Lower leg skin (tissue), 4 donors: ENCODE data around the gene AQP5. TPM values are rescaled to one million over a fixed set of nuclear protein-coding genes. Genes with fewer than 3 reads are reported as not detected.

ENCODE experiments used
- DNase-seq, 2 donors: peaks; one replicate each; pipeline ENCODE4 v3.0.0-alpha.2; 2019; ENCODE audit warnings: low spot score in 2 of 2
- H3K4me3 ChIP-seq: fragments of 200-600 bp; sonication (generic); 2 replicates; pipeline ENCODE4 v1.5.1; 2017; ENCODE audit warnings: mild to moderate bottlenecking, low read depth; ENCODE audit not compliant: poor library complexity, severe bottlenecking
- CTCF ChIP-seq, 3 donors: fragments of 450-650 bp; IDR thresholded peaks; one replicate each; pipeline ENCODE4 v1.5.1; 2016; ENCODE audit warnings: antibody characterized with exemption in 3 of 3, mild to moderate bottlenecking in 3 of 3, moderate library complexity in 2 of 3
- POLR2A ChIP-seq, 2 donors: fragments of 450-650 bp; IDR thresholded peaks; one replicate each; pipeline ENCODE4 v1.6.1; 2016 to 2017; ENCODE audit warnings: antibody characterized with exemption in 2 of 2, mild to moderate bottlenecking in 1 of 2, moderate library complexity in 1 of 2
- WGBS, 2 donors: methylation state at CpG; one replicate each; pipeline ENCODE4 v1.1.5; 2018; 5-methylcytosine and 5-hydroxymethylcytosine counted together
- intact Hi-C: fragments of 100-400 bp; cut with DNase I; formaldehyde crosslinking; loops from one replicate; pipeline ENCODE4 v1.15.0; 2023; ENCODE audit warnings: low total_unique reads
- total RNA-seq, 4 donors: library from RNA; depleted of rRNA; stranded (reverse); fragments of >200 nt; gene quantifications; one replicate each; pipeline ENCODE4 v1.1.0, GENCODE V29; 2016

Gene AQP5
- total RNA-seq = 100 to 1,000 TPM in 3 of 4 donors, 10 to 100 TPM in 1; 48.4 to 332 (median 203) TPM

- intact Hi-C loops = no loop called here
- no peak within 1 kb of the TSS for H3K4me3 ChIP-seq
- TF ChIP-seq CTCF (IDR thresholded peaks at IDR 0.05) (no peak), POLR2A (IDR thresholded peaks at IDR 0.05) (no peak)
- 2 to 4% methylated on average over 41 to 54 of the region's 111 CpGs for WGBS, 2 donors
- DNase-seq = no peak
These were observed at the start of gene AQP5 for GRCh38 chr12:49961111-49961922. AQP5 (plus strand) TSS chr12:49961872; CDS start chr12:49962018, 146 bp downstream.

- WGBS, 2 donors = 88 to 90% methylated on average over 15 of the region's 16 CpGs
- no peak for DNase-seq
- intact Hi-C loops = no loop called here
- H3K4me3 ChIP-seq = no peak overlapping the region
- TF ChIP-seq CTCF (IDR thresholded peaks at IDR 0.05) (no peak), POLR2A (IDR thresholded peaks at IDR 0.05) (no peak)
These were observed 49.1 kb upstream of the AQP5 start for GRCh38 chr12:49912345-49913255.

- intact Hi-C loops = no loop called here
- TF ChIP-seq CTCF (IDR thresholded peaks at IDR 0.05) = no peak
- TF ChIP-seq POLR2A (IDR thresholded peaks at IDR 0.05) = no peak
- 65 to 68% methylated on average over 8 of the region's 8 CpGs for WGBS, 2 donors
- DNase-seq = no peak
- H3K4me3 ChIP-seq = no peak overlapping the region
These were observed 45.3 kb upstream of the AQP5 start for GRCh38 chr12:49916129-49916919.

GRCh38 chr12:49917166-49917787 lies 44.4 kb upstream of the AQP5 start:
- 62 to 73% methylated on average over 12 of the region's 12 CpGs for WGBS, 2 donors
- DNase-seq = no peak
- TF ChIP-seq POLR2A (IDR thresholded peaks at IDR 0.05) (no peak), CTCF (IDR thresholded peaks at IDR 0.05) (no peak)
- no peak overlapping the region for H3K4me3 ChIP-seq
- intact Hi-C loops = no loop called here

GRCh38 chr12:49917788-49918173 lies 43.9 kb upstream of the AQP5 start:
- intact Hi-C loops = no loop called here
- H3K4me3 ChIP-seq = no peak overlapping the region
- DNase-seq = no peak
- WGBS, 2 donors = 85 to 86% methylated on average over 5 of the region's 5 CpGs
- TF ChIP-seq CTCF (IDR thresholded peaks at IDR 0.05) (no peak), POLR2A (IDR thresholded peaks at IDR 0.05) (no peak)
